22Rv1 (cell line): ENCODE results near the gene CXCL17.

Source experiments
- CTCF ChIP-seq: fragments of 450-650 bp; IDR thresholded peaks from 2 replicates; pipeline ENCODE4 v1.5.1; 2017; ENCODE audit warnings: mild to moderate bottlenecking
- ZFX ChIP-seq: fragments of 450-650 bp; IDR thresholded peaks from 2 replicates; pipeline ENCODE4 v1.6.1; 2017; ENCODE audit warnings: antibody characterized with exemption, borderline replicate concordance

GRCh38 chr19:42441049-42441445, 1.7 kb downstream of the CXCL17 start:
- TF ChIP-seq CTCF = no peak
- no peak for TF ChIP-seq ZFX
